Aorta (tissue), 5 donors: ENCODE results near the gene UFSP2. TPM values are rescaled to one million over a fixed set of nuclear protein-coding genes. Genes with fewer than 3 reads are reported as not detected.
A peak's percentile ranks its signal among the peaks of the same experiment; 100 is the strongest.

Experiments
- ATAC-seq: fragments of 200-7000 bp; cut with Tn5 transposase; one replicate; pipeline ENCODE4 v1.9.1; 2022; ENCODE audit warnings: moderate library complexity; ENCODE audit not compliant: low FRiP score
- DNase-seq, 2 donors: peaks; one replicate each; pipeline ENCODE4 v3.0.0-alpha.2; 2020
- H3K27ac ChIP-seq, 2 donors: one replicate each; pipeline ENCODE4 v1.5.1; 2013; ENCODE audit warnings: low read length in 2 of 2, mild to moderate bottlenecking in 2 of 2, moderate library complexity in 2 of 2, control low read depth in 1 of 2, inconsistent platforms in 1 of 2, low read depth in 1 of 2
- H3K27me3 ChIP-seq, 2 donors: one replicate each; pipeline ENCODE4 v1.6.1; 2013; ENCODE audit warnings: control low read depth in 1 of 2, low read length in 1 of 2, mild to moderate bottlenecking in 1 of 2, moderate library complexity in 1 of 2; ENCODE audit not compliant: insufficient read depth in 2 of 2, control insufficient read depth in 1 of 2
- H3K36me3 ChIP-seq, 2 donors: one replicate each; pipeline ENCODE4 v1.6.1; 2013; ENCODE audit warnings: control low read depth in 1 of 2, low read length in 1 of 2, mild to moderate bottlenecking in 1 of 2; ENCODE audit not compliant: insufficient read depth in 2 of 2, control insufficient read depth in 1 of 2
- H3K4me1 ChIP-seq, 2 donors: one replicate each; pipeline ENCODE4 v1.6.1; 2013; ENCODE audit warnings: low read length in 2 of 2, control low read depth in 1 of 2, mild to moderate bottlenecking in 1 of 2, moderate library complexity in 1 of 2; ENCODE audit not compliant: insufficient read depth in 2 of 2, control insufficient read depth in 1 of 2
- H3K4me3 ChIP-seq, 2 donors: one replicate each; pipeline ENCODE4 v1.5.1; 2013; ENCODE audit warnings: low read length in 2 of 2, control low read depth in 1 of 2, mild to moderate bottlenecking in 1 of 2
- H3K9me3 ChIP-seq: one replicate; pipeline ENCODE4 v1.6.1; 2013; ENCODE audit warnings: mild to moderate bottlenecking, low read length; ENCODE audit not compliant: control insufficient read depth
- WGBS, 2 donors: extraction: QIAGEN DNeasy Blood & Tissue Kit; methylation state at CpG; one replicate each; pipeline ENCODE4 v1.1.7; 2013; 5-methylcytosine and 5-hydroxymethylcytosine counted together
- intact Hi-C, 2 donors: fragments of 100-400 bp; cut with DNase I; formaldehyde crosslinking; loops; one replicate each; pipeline versions ENCODE4 v1.14.2 to v1.15.0; 2022
- long read RNA-seq, 2 donors: library from polyadenylated mRNA; unstranded; transcript quantifications; one replicate each; pipeline ENCODE4 v2.0.0, GENCODE V29; 2020 to 2021
- polyA plus RNA-seq, 2 donors: library from polyadenylated mRNA; stranded (reverse); fragments of 200-250 nt; gene quantifications; one replicate each; pipeline ENCODE4 v1.2.3, GENCODE V29; 2013
- total RNA-seq, 2 donors: library from RNA; stranded (reverse); fragmentation: NEBNext Ultra II Directional; extraction: Animal tissue kit (Norgen Biotek cat#: 25700); gene quantifications; one replicate each; pipeline ENCODE4 v1.2.1, GENCODE V29; 2021
- donor health status: healthy with polysubstance abuse.
- donor health status: Bipolar disorder and iron deficiency.
- donor health status: DM: no; HTN: no; CAD: no.
- donor health status: DM: no; HTN: no; CAD: no.
- donor health status: DM: yes; HTN: yes; CAD: no.

UFSP2 gene, protein sequence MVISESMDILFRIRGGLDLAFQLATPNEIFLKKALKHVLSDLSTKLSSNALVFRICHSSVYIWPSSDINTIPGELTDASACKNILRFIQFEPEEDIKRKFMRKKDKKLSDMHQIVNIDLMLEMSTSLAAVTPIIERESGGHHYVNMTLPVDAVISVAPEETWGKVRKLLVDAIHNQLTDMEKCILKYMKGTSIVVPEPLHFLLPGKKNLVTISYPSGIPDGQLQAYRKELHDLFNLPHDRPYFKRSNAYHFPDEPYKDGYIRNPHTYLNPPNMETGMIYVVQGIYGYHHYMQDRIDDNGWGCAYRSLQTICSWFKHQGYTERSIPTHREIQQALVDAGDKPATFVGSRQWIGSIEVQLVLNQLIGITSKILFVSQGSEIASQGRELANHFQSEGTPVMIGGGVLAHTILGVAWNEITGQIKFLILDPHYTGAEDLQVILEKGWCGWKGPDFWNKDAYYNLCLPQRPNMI
- 10 to 100 TPM; 29.5 to 36.1 TPM for total RNA-seq
- polyA plus RNA-seq: 10 to 100 TPM; 41.3 to 46.5 TPM
- long read RNA-seq, donor 1, transcript UFSP2-201 (12 exons, 1,630 nt): major isoform, 85 of 104 reads
- long read RNA-seq, donor 1, partial matches to known transcripts: 6 of 104 reads
- long read RNA-seq, donor 1, other reads (novel, unspliced or antisense): 8 of 104 reads
- long read RNA-seq, donor 2, transcript UFSP2-201 (12 exons, 1,630 nt): major isoform, 14 of 20 reads
- long read RNA-seq, donor 2, partial matches to known transcripts: 1 of 20 reads
- long read RNA-seq, donor 2, other reads (novel, unspliced or antisense): 4 of 20 reads

DNA sequence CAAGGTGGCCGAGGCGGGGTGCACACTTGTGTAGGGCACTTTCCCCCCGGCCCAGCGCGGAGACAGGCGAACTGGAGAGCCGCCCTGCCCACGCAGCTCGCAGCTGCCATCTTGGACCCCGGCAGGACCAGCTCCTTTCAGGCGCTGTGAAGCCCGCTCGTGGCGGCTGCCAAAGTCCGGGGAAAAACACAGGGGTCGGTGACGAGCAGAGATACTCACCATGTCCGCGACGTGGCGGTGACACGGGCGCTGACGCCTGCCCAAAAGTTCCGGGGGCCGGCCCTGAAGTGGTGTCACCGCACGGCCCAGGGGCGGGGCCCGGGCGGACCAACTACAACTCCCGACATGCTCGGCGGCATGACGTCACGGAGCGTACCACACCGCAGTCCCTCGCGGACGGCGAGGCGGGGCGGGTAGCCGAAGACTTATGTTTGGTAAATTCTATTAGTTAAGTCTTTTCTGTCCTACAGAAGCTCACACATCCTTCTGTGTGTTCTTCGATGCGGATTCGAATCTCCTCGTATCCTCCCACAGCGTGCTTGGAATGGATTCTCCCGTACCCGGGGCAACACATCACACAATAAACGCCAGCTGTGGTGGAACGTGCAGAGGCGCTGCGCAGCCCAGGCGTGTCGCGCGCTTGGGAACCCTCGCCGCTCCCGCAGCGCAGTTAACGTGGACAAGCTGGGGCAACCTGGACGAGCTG lies at the start of gene UFSP2:
Gene UFSP2 (minus strand): TSS at position 318 of the 706 bp plus-strand sequence. CDS start 96 bp downstream, at position 222.
- Histone ChIP-seq H3K9me3 (no peaks in the 10 kb centered on the region), H3K4me3 (peak within 1 kb of the TSS; percentile 89 to 92), H3K27ac (peak within 1 kb of the TSS; percentile 73 to 79), H3K27me3 (no peaks in the 10 kb centered on the region), H3K36me3 (no peaks in the 10 kb centered on the region), H3K4me1 (peaks cover 3 to 4% of the 10 kb centered on the region in 2 donors)
- intact Hi-C loops: loop anchor here (5.0 kb wide), 1 partner anchor 42 kb away; no protein-coding TSS in a partner anchor
- ATAC-seq (peak; percentile 98), DNase-seq (peak; percentile 93 to 95)
- 0% methylated on average over 66 of the region's 66 CpGs for WGBS, 2 donors

DNA sequence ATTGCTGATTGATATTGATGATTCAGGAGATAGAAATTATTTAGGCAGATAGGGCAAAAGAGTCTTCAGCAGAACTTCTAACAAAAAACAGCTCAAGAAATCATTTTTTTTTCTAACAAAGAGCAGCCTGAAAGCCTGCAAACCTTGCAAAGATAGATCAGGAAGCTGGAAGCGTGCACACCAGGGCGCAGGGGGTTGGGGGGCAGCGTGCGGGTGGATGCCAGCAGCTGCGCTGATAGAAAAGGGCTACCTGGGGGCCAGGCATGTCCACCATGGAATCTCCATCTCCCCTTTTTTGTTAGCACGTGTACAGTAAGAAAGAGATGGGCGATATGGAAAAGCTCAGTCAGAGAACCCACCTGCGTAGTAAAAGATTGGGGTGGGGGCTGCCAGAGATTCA lies 47.5 kb upstream of the UFSP2 start:
- no peaks in the 10 kb centered on the region for H3K9me3 ChIP-seq

GRCh38 chr4:185472103-185472542 lies 46.4 kb upstream of the UFSP2 start:
- Histone ChIP-seq H3K4me3 (peak overlapping the region; percentile 73 to 97), H3K36me3 (no peaks in the 10 kb centered on the region), H3K27me3 (no peaks in the 10 kb centered on the region), H3K27ac (no peak overlapping the region), H3K9me3 (no peaks in the 10 kb centered on the region), H3K4me1 (no peaks in the 10 kb centered on the region)
- no peak for DNase-seq
- 42 to 44% methylated on average over 10 of the region's 10 CpGs for WGBS, 2 donors
- no peak for ATAC-seq
- intact Hi-C loops: loop anchor here (5.0 to 10.0 kb wide), 4 partner anchors 40 to 563 kb away; no protein-coding TSS in a partner anchor

More for the DNA sequence above, 47.5 kb upstream of the UFSP2 start:
- intact Hi-C loops: loop anchor here (5.0 to 10.0 kb wide), 4 partner anchors 39 to 562 kb away; no protein-coding TSS in a partner anchor
- Histone ChIP-seq H3K36me3 (no peaks in the 10 kb centered on the region), H3K4me3 (no peak overlapping the region), H3K27me3 (no peaks in the 10 kb centered on the region), H3K4me1 (no peaks in the 10 kb centered on the region), H3K27ac (no peak overlapping the region)
- DNase-seq (no peak), ATAC-seq (no peak)
- 98 to 99% methylated on average over 8 of the region's 8 CpGs for WGBS, 2 donors

GRCh38 chr4:185471235-185472102 lies 45.7 kb upstream of the UFSP2 start, which contains the start of gene CCDC110:
Gene CCDC110 (minus strand): TSS chr4:185471733. CDS start chr4:185471683, 50 bp downstream.
- intact Hi-C loops: loop anchor here (2.0 to 10.0 kb wide), 5 partner anchors 41 to 563 kb away; no protein-coding TSS in a partner anchor
- Histone ChIP-seq H3K4me1 (no peaks in the 10 kb centered on the region), H3K27me3 (no peaks in the 10 kb centered on the region), H3K27ac (peak within 1 kb of the TSS in 1 of 2 donors; percentile 61), H3K4me3 (peak within 1 kb of the TSS; percentile 73 to 97), H3K9me3 (no peaks in the 10 kb centered on the region), H3K36me3 (no peaks in the 10 kb centered on the region)
- ATAC-seq (peak; percentile 98), DNase-seq (peak; percentile 95 to 98)
- WGBS, 2 donors: 1% methylated on average over 53 to 93 of the region's 93 CpGs

- WGBS, 2 donors: 1% methylated on average over 38 to 41 of the region's 41 CpGs
- DNase-seq (peak; percentile 68 to 86), ATAC-seq (peak; percentile 80)
- peak overlapping the region in 1 of 2 donors; percentile 61 for H3K27ac ChIP-seq
- H3K36me3 ChIP-seq: no peaks in the 10 kb centered on the region
- H3K27me3 ChIP-seq: no peaks in the 10 kb centered on the region
- intact Hi-C loops: loop anchor here (2.0 to 10.0 kb wide), 5 partner anchors 42 to 564 kb away; no protein-coding TSS in a partner anchor
- H3K4me3 ChIP-seq: peak overlapping the region; percentile 60 to 87
- H3K4me1 ChIP-seq: no peaks in the 10 kb centered on the region
- H3K9me3 ChIP-seq: no peaks in the 10 kb centered on the region
Observed at GRCh38 chr4:185470501-185471195, 44.9 kb upstream of the UFSP2 start.

GRCh38 chr4:185469580-185470154 lies 43.9 kb upstream of the UFSP2 start:
- 85% methylated on average over 9 of the region's 9 CpGs for WGBS, 2 donors
- no peaks in the 10 kb centered on the region for H3K4me1 ChIP-seq
- DNase-seq (no peak), ATAC-seq (no peak)
- H3K9me3 ChIP-seq: no peaks in the 10 kb centered on the region
- no peaks in the 10 kb centered on the region for H3K36me3 ChIP-seq
- no peak overlapping the region for H3K4me3 ChIP-seq
- intact Hi-C loops: loop anchor here (2.0 to 10.0 kb wide), 6 partner anchors 42 to 565 kb away; partner anchors contain the start of gene UFSP2 (in 2 of the 2)
- H3K27ac ChIP-seq: no peak overlapping the region
- H3K27me3 ChIP-seq: no peaks in the 10 kb centered on the region

GRCh38 chr4:185468999-185469398 lies 43.2 kb upstream of the UFSP2 start:
- no peaks in the 10 kb centered on the region for H3K27me3 ChIP-seq
- no peak overlapping the region for H3K4me3 ChIP-seq
- H3K9me3 ChIP-seq: no peaks in the 10 kb centered on the region
- no peak for ATAC-seq
- no peak overlapping the region for H3K27ac ChIP-seq
- no peaks in the 10 kb centered on the region for H3K36me3 ChIP-seq
- 94 to 95% methylated on average over 2 of the region's 2 CpGs for WGBS, 2 donors
- no peaks in the 10 kb centered on the region for H3K4me1 ChIP-seq
- DNase-seq: no peak
- intact Hi-C loops: loop anchor here (5.0 kb wide), 1 partner anchor 42 kb away; the partner anchor contains the start of gene UFSP2 (in 2 of the 2)
